RWPE2 (cell line): ENCODE results near the gene ASAP2.

ENCODE experiments used
- ATAC-seq: fragments of 200-7000 bp; cut with Tn5 transposase; 3 replicates; pipeline ENCODE4 v1.9.1; 2021; ENCODE audit warnings: low read depth
- DNase-seq: peaks from one replicate; pipeline ENCODE4 v3.0.0-alpha.2; 2020; ENCODE audit warnings: low spot score
- H3K27ac ChIP-seq: fragments of 450-650 bp; 2 replicates; pipeline ENCODE4 v1.5.1; 2017; ENCODE audit warnings: mild to moderate bottlenecking; ENCODE audit not compliant: poor library complexity, severe bottlenecking
- H3K27me3 ChIP-seq: fragments of 250-450 bp; sonication (Bioruptor Pico); 2 replicates; pipeline ENCODE4 v1.5.1; 2021; ENCODE audit warnings: mild to moderate bottlenecking, moderate library complexity; ENCODE audit not compliant: insufficient read depth, poor library complexity, severe bottlenecking
- H3K36me3 ChIP-seq: fragments of 250-450 bp; sonication (Bioruptor Pico); 2 replicates; pipeline ENCODE4 v1.5.1; 2020; ENCODE audit warnings: low read depth, mild to moderate bottlenecking, moderate library complexity
- H3K4me1 ChIP-seq: fragments of 250-450 bp; sonication (Bioruptor Pico); 2 replicates; pipeline ENCODE4 v1.5.1; 2021; ENCODE audit warnings: mild to moderate bottlenecking, moderate library complexity; ENCODE audit not compliant: insufficient read depth, poor library complexity, severe bottlenecking
- H3K4me3 ChIP-seq: fragments of 250-450 bp; sonication (Bioruptor Pico); 2 replicates; pipeline ENCODE4 v1.5.1; 2021; ENCODE audit warnings: mild to moderate bottlenecking, moderate library complexity; ENCODE audit not compliant: severe bottlenecking
- H3K9me3 ChIP-seq: fragments of 250-450 bp; sonication (Bioruptor Pico); 2 replicates; pipeline ENCODE4 v1.5.1; 2021; ENCODE audit warnings: mild to moderate bottlenecking, moderate library complexity; ENCODE audit not compliant: severe bottlenecking
- TF ChIP-seq, protein P1 (sequence below): fragments of 450-650 bp; IDR thresholded peaks from one replicate; pipeline ENCODE4 v1.5.1; 2017; ENCODE audit warnings: mild to moderate bottlenecking, moderate library complexity; ENCODE audit not compliant: poor library complexity, severe bottlenecking

The ASAP2 gene

DNA sequence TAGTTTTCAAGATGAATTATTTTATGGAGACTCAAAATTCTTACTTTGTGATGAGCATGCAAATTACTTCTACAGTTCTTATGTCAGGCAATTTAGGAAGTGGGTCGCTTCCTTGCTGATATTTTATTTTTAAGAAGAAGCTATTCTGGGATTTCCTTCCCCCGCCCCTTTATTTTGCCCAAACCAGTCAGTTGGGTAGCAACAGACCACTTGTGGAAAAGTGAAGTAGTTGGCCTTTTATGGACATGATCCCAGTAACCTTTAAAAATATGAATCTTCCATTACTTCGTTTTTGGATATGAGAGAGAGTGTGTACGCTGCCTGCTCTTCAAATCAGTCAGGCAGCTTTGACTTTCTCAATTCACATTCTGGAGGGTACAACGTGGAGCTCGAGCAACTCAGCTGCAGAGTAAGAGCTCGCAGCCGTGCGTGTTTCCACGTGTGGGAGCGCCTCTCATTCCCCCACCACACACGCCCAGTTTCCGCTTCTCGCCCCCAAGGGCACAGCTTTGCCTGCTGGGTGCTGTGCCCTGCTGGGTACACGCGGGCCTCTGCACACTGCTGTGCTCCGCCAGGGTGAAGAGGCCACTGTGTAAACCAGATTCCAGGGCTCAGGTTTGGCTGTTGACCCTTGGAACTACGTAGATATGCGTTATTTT lies 124.1 kb downstream of the ASAP2 start:
- ATAC-seq (no peak), DNase-seq (no peak)
- Histone ChIP-seq H3K27ac (peak overlapping the region; percentile 0), H3K27me3 (no peaks in the 10 kb centered on the region), H3K9me3 (no peaks in the 10 kb centered on the region), H3K36me3 (peaks cover 91% of the 10 kb centered on the region), H3K4me1 (peaks cover 2% of the 10 kb centered on the region), H3K4me3 (no peak overlapping the region)
- TF ChIP-seq, protein P1, sequence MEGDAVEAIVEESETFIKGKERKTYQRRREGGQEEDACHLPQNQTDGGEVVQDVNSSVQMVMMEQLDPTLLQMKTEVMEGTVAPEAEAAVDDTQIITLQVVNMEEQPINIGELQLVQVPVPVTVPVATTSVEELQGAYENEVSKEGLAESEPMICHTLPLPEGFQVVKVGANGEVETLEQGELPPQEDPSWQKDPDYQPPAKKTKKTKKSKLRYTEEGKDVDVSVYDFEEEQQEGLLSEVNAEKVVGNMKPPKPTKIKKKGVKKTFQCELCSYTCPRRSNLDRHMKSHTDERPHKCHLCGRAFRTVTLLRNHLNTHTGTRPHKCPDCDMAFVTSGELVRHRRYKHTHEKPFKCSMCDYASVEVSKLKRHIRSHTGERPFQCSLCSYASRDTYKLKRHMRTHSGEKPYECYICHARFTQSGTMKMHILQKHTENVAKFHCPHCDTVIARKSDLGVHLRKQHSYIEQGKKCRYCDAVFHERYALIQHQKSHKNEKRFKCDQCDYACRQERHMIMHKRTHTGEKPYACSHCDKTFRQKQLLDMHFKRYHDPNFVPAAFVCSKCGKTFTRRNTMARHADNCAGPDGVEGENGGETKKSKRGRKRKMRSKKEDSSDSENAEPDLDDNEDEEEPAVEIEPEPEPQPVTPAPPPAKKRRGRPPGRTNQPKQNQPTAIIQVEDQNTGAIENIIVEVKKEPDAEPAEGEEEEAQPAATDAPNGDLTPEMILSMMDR: no peak

DNA sequence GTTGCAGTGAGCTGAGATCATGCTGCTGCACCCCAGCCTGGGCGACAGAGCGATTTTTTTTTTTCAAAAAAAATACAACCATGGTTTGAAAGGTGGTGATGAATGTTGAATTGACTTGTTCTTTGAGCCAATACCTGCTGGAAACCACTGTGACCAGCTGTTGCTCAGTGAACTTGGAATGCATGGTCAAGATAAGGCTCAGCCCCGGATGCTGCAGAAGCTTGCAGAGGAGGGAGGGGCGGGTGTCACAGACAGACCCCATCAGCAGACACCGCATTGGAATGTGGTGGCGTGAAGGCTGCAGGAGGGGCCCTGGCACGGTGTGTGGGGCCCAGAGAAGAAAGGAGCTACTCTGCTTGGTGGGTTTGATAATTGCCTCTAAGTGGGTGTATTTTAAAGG lies 125.1 kb downstream of the ASAP2 start:
- no peak for DNase-seq
- H3K4me1 ChIP-seq: peaks cover 9% of the 10 kb centered on the region

DNA sequence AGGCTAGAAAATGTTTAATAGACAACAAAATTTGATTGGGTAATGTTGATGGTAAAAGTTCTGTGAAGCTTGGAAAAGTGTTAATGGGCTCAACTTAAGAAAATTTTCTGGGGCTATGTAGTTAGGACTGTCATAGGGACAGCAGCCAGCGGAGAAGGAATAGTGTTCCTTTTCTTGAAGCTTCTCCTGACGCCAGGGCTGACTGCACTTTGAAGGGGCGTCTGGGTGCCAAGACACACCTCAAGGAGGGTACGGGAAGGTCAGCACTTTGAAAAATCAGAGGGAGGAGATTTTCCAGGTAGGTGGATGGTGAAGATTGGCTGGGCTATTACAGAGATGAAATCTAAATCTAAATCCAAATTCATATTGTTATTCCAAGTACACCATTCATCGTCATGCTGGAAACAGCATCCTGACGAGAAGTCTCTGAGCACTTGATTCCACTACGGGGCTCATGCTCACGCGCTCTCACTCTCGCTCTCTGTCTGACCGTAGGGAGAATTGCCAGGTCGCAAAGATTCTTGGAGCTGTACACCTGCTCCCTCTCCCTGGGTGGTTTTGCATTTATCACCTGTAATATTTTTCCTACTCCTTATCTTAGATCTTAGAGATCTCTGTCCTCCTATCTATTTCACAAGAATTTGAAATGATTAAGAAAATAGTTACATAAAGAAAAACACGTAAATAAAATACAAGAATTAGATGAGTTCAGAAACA lies 125.7 kb downstream of the ASAP2 start:
- H3K27me3 ChIP-seq: no peaks in the 10 kb centered on the region
- no peaks in the 10 kb centered on the region for H3K9me3 ChIP-seq
- H3K36me3 ChIP-seq: peaks cover 82% of the 10 kb centered on the region
- ATAC-seq (no peak), DNase-seq (no peak)
- peaks cover 14% of the 10 kb centered on the region for H3K4me1 ChIP-seq
- TF ChIP-seq, protein P1: no peak
- H3K4me3 ChIP-seq: no peak overlapping the region
- H3K27ac ChIP-seq: peak overlapping the region; percentile 0

More for the DNA sequence above, 125.1 kb downstream of the ASAP2 start:
- ATAC-seq: no peak
- no peaks in the 10 kb centered on the region for H3K27me3 ChIP-seq
- no peak overlapping the region for H3K4me3 ChIP-seq
- peaks cover 86% of the 10 kb centered on the region for H3K36me3 ChIP-seq
- H3K9me3 ChIP-seq: no peaks in the 10 kb centered on the region
- TF ChIP-seq, protein P1: no peak
- H3K27ac ChIP-seq: peak overlapping the region; percentile 0

DNA sequence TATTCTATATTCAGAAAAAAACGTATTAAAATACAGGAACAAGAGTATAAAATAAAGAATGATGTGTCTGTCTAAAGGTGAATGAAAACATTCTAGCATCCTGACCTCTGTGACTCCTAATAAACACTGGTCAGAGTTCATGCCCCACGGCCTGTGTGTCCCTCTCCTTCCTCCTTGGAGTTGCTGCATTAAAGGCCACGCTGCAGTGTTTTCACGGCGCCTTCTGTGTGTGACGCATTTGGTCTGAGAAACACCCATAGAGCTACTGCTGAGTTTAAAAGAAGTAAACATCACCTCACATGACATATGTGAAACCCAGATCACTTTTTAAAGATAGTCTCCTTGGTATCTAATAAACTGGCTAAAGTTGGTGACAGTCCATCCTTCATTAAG lies 126.2 kb downstream of the ASAP2 start:
- no peak for ATAC-seq
- H3K4me1 ChIP-seq: peaks cover 16% of the 10 kb centered on the region
- no peak overlapping the region for H3K4me3 ChIP-seq
- H3K27me3 ChIP-seq: no peaks in the 10 kb centered on the region
- no peak for DNase-seq
- TF ChIP-seq, protein P1: no peak
- H3K27ac ChIP-seq: peak overlapping the region; percentile 12
- H3K9me3 ChIP-seq: no peaks in the 10 kb centered on the region
- peaks cover 82% of the 10 kb centered on the region for H3K36me3 ChIP-seq
